ENCODE measurements around the gene PCGF5.

DNA sequence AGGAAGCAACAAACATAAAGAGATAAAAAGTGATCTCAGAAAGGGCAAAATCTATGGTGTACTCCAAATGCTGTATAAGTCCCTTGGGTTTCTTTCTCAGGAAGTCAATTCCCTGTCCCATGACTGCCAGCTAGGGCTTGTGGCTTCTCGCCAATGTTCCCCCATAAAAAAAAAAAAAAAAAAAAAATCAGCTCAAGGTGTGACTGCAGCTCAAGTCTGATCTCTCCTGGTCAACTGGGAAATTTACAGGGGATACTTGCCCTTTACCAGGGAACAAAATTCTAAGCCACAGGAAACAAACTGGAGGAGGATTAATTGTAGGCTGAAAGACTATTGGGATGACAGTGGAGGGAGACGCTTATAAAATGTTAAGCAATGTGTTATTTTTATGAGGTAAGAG is 76.0 kb downstream of the PCGF5 start:
- TF ChIP-seq, protein P1, sequence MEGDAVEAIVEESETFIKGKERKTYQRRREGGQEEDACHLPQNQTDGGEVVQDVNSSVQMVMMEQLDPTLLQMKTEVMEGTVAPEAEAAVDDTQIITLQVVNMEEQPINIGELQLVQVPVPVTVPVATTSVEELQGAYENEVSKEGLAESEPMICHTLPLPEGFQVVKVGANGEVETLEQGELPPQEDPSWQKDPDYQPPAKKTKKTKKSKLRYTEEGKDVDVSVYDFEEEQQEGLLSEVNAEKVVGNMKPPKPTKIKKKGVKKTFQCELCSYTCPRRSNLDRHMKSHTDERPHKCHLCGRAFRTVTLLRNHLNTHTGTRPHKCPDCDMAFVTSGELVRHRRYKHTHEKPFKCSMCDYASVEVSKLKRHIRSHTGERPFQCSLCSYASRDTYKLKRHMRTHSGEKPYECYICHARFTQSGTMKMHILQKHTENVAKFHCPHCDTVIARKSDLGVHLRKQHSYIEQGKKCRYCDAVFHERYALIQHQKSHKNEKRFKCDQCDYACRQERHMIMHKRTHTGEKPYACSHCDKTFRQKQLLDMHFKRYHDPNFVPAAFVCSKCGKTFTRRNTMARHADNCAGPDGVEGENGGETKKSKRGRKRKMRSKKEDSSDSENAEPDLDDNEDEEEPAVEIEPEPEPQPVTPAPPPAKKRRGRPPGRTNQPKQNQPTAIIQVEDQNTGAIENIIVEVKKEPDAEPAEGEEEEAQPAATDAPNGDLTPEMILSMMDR (IDR thresholded peaks at IDR 0.05), result no peak
- TF ChIP-seq POLR2A (IDR thresholded peaks at IDR 0.05), result no peak

Data from thyroid gland (tissue), 4 donors.